Activated naive CD4-positive, alpha-beta T cell treated with anti-CD3 and anti-CD28 coated beads, Interleukin-2, amount 50 U/mL, for 72 hours (primary cell): ENCODE data around the gene HSD17B2. TPM values are rescaled to one million over a fixed set of nuclear protein-coding genes. Genes with fewer than 3 reads are reported as not detected.
A peak's percentile ranks its signal among the peaks of the same experiment; 100 is the strongest.
"Not testable (repeated sequence)": the region's sequence is repeated elsewhere in the genome, so short reads cannot be mapped to it uniquely, and the experiment has no call there.

Experiments used
- ATAC-seq, 2 donors: fragments of 150-1000 bp; cut with Tn5 transposase; 2 replicates each; pipeline ENCODE4 v1.10.0; 2021; ENCODE audit warnings: mild to moderate bottlenecking in 2 of 2, moderate library complexity in 2 of 2
- DNase-seq, 2 donors: peaks; one replicate each; pipeline ENCODE4 v3.0.0; 2021 to 2022; ENCODE audit warnings: low spot score in 2 of 2
- H3K27ac Mint-ChIP-seq, 2 donors: one replicate each; pipeline ENCODE4 v1.8.0; 2022; ENCODE audit warnings: mild to moderate bottlenecking in 2 of 2, mixed read lengths in 2 of 2
- H3K36me3 Mint-ChIP-seq, 2 donors: one replicate each; pipeline ENCODE4 v1.8.0; 2022; ENCODE audit warnings: mixed read lengths in 2 of 2
- H3K9me3 Mint-ChIP-seq, 2 donors: one replicate each; pipeline ENCODE4 v1.8.0; 2022; ENCODE audit warnings: mixed read lengths in 2 of 2
- total RNA-seq, 2 donors: library from RNA; stranded (reverse); gene quantifications; one replicate each; pipeline ENCODE4 v1.2.3, GENCODE V29; 2022

HSD17B2 gene
- total RNA-seq, 2 donors from 2014 or later = not detected

DNA sequence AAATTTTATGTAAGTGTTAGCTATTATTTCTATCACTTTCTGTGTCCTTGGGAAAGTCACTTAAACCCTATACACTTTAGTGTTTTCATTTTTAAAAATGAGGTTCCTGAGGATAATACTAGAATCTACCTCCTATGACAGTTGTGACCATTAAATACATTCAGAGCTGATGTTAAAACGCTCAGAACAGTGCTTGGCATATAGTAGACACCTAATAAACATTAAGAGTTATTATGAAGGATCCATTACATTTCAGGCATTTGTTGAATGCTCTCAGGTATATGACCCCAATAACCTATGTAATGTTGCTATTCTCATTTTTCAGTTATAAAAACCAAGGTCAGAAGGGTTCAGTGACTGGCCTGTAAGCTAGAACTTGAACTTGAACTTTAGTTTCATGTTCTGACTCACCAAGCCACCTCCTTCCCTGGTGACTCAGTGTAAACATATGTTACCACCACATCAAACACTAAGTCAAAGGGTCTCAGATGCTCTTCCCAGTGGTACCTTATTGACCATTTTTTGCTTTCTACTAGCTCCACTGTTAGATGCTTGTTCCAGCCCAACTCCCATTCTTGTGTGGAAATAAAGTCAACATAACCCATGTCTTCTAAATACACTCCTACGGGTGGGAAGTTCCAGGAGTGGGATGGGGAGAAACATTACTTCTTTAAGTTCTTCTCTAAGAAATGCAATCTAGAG lies 47.6 kb downstream of the HSD17B2 start:
- DNase-seq = peak in 1 of 2 donors; percentile 2
- H3K9me3 Mint-ChIP-seq = peaks cover 4 to 18% of the 10 kb centered on the region in 2 donors

DNA sequence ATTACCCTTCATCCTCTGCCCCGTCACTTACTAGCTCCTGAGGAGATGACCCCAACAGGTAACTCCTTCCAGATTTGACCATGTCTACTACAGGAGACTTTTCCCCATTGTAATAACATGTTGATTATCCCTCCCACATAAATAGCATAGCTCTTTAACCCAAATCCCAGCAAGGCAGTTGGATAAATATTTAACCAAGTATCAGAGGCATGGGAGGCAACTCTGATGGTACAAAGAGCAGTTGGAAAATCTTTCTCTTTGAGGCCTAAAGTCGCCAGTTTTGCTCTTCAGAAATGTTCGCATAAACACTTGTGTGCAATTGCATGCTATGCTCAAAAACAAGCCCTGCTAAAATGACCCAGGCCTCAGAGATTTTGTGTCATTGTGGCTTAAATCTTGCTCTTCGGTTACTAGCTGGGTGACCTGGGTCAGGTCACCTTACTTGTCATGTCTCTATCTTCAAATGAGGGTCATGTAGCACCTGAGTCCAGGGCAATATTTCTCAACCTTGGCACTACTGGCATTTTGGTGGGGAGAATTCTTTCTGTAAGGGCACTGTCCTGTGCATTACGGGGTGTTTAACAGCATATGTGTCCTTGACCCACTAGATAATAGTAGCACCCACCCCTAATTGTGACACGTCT lies 48.8 kb downstream of the HSD17B2 start:
- no peak for ATAC-seq
- Mint-ChIP-seq H3K9me3 (peaks cover 0 to 11% of the 10 kb centered on the region in 2 donors), H3K27ac (no peak overlapping the region), H3K36me3 (no peaks in the 10 kb centered on the region)
- no peak for DNase-seq

More for the DNA sequence above, 47.6 kb downstream of the HSD17B2 start:
- Mint-ChIP-seq H3K36me3 (no peaks in the 10 kb centered on the region), H3K27ac (no peak overlapping the region)
- peak; percentile 95 to 100 for ATAC-seq

GRCh38 chr16:82085011-82085779 lies 50.1 kb downstream of the HSD17B2 start:
- Mint-ChIP-seq H3K9me3 (peaks cover 0 to 7% of the 10 kb centered on the region in 2 donors), H3K36me3 (no peaks in the 10 kb centered on the region), H3K27ac (no peak overlapping the region)
- no peak for DNase-seq
- no peak for ATAC-seq

- no peaks in the 10 kb centered on the region for H3K36me3 Mint-ChIP-seq
- DNase-seq (no peak), ATAC-seq (no peak)
These were observed 53.4 kb downstream of the HSD17B2 start for GRCh38 chr16:82088483-82088882.

GRCh38 chr16:82091241-82091640 lies 56.2 kb downstream of the HSD17B2 start:
- ATAC-seq = no peak
- H3K36me3 Mint-ChIP-seq = no peaks in the 10 kb centered on the region
- no peaks in the 10 kb centered on the region for H3K9me3 Mint-ChIP-seq
- H3K27ac Mint-ChIP-seq = no peak overlapping the region
- no peak for DNase-seq

More at GRCh38 chr16:82088483-82088882, 53.4 kb downstream of the HSD17B2 start:
- H3K9me3 Mint-ChIP-seq = no peaks in the 10 kb centered on the region
- no peak overlapping the region for H3K27ac Mint-ChIP-seq

GRCh38 chr16:82092711-82093110 lies 57.7 kb downstream of the HSD17B2 start:
- H3K27ac Mint-ChIP-seq = no peak overlapping the region
- ATAC-seq (no peak), DNase-seq (no peak)
- H3K9me3 Mint-ChIP-seq = no peaks in the 10 kb centered on the region
- H3K36me3 Mint-ChIP-seq = no peaks in the 10 kb centered on the region

DNA sequence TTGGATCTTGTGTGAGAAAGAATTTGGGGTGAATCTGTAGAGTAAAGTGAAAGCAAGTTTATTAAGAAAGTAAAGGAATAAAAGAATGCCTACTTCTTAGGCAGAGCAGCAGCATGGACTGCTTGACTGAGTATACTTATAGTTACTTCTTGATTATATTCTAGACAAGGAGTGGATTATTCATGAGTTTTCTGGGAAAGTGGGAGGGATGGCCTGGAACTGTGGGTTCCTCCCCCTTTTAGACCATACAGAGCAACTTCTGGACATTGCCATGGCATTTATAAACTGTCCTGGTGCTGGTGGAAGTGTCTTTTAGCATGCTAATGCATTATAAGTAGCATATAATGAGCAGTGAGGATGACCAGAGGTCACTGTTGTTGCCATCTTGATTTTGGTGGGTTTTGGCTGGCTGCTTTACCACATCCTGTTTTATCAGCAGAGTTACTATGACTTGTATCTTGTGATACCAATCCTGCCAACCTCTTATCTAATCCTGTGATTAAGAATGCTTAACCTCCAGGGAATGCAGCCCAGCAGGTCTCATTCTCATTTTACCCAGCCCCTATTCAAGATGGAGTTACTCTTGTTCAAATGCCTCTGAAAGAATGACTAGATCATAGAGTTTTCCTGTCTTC lies 58.7 kb downstream of the HSD17B2 start:
- no peak for ATAC-seq
- no peaks in the 10 kb centered on the region for H3K9me3 Mint-ChIP-seq
- H3K36me3 Mint-ChIP-seq = no peaks in the 10 kb centered on the region

GRCh38 chr16:82094942-82095540 lies 60.0 kb downstream of the HSD17B2 start:
- H3K9me3 Mint-ChIP-seq = no peaks in the 10 kb centered on the region
- no peak for DNase-seq
- ATAC-seq = no peak
- no peak overlapping the region for H3K27ac Mint-ChIP-seq
- H3K36me3 Mint-ChIP-seq = no peaks in the 10 kb centered on the region

More for the DNA sequence above, 58.7 kb downstream of the HSD17B2 start:
- no peak overlapping the region for H3K27ac Mint-ChIP-seq
- DNase-seq = no peak

DNA sequence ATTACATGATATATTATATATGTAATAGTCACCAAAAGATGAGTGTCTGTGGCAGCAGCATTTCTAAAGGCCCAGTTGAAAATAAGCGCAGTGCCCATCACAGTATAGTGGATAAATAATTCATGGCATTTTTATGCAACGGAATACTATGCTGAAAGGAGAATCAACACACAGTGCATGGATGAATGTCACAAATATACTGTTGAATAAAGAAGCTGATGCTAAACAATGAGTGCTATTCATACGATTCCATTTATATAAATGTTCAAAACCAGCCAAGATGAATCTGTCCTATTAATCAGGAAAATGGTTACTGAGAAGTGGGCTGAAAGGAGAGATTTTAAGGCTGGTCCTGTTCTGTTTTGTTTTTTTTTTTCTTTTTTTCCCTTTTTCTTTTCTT lies 61.6 kb downstream of the HSD17B2 start:
- Mint-ChIP-seq H3K36me3 (no peaks in the 10 kb centered on the region), H3K9me3 (no peaks in the 10 kb centered on the region), H3K27ac (no peak overlapping the region)
- no peak for ATAC-seq
- DNase-seq = no peak

DNA sequence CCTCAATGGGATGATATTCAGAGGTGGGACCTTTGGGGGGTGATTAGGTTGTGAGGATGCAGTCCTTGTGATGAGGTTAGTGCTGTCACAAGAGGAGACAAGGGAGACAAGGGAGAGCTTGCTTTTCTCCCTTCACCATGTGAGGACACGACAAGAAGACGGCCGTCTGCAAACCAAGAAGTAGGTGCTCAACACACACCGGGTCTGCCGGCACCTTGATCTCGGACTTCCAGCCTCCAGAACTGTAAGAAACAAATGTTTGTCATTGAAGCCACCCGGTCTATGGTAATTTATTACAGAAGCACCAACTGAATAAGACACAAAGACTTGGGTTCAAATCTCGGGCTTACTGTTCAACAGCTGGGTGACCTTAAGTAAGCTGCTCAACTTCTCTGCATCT lies 70.1 kb downstream of the HSD17B2 start:
- Mint-ChIP-seq H3K9me3 (peaks cover 0 to 5% of the 10 kb centered on the region in 2 donors), H3K27ac (no peak overlapping the region), H3K36me3 (no peaks in the 10 kb centered on the region)
- ATAC-seq (no peak), DNase-seq (no peak)

DNA sequence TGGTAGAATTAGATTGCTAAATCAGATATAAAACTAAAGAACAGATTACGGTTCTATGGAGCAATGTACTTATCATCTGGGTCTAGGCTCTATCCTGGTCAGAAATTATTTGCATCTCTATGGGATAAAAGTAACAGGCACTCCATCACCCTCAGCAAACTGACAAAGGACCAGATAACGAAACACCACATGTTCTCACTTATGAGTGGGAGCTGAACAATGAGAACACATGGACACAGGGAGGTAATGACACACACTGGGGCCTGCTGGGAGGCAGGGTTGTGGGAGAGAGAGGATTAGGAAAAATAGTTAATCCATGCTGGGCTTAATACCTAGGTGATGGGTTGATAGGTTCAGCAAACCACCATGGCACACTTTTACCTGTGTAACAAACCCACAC lies 73.0 kb downstream of the HSD17B2 start:
- Mint-ChIP-seq H3K27ac (no peak overlapping the region), H3K36me3 (no peaks in the 10 kb centered on the region), H3K9me3 (peaks cover 0 to 5% of the 10 kb centered on the region in 2 donors)
- ATAC-seq (no peak), DNase-seq (no peak)

DNA sequence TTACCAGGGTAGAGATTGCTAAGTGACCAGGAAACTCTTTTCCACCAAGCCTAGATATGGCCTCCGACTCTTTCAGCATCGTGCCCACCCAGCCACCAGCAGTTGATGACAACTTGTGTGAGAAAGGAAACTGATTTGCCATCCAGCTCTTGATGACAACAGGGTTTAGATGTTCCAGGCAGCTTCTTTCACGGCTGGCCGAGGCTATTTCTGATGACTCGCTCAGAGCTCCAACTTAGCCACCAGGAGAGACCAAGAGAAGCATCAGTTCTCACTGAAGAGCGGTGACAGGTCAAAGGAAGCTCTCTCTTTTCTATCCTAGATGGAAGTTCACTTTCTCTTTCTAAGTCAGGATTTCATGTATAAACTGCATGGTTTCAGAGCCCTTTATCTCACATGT lies 73.7 kb downstream of the HSD17B2 start:
- ATAC-seq (peak in 1 of 2 donors; percentile 33), DNase-seq (no peak)
- H3K36me3 Mint-ChIP-seq = no peaks in the 10 kb centered on the region
- H3K9me3 Mint-ChIP-seq = peaks cover 0 to 5% of the 10 kb centered on the region in 2 donors
- no peak overlapping the region for H3K27ac Mint-ChIP-seq

- H3K36me3 Mint-ChIP-seq, H3K9me3 Mint-ChIP-seq, H3K27ac Mint-ChIP-seq, DNase-seq: not testable (repeated sequence)
- peak; percentile 30 to 64 for ATAC-seq
These were observed 74.2 kb downstream of the HSD17B2 start for GRCh38 chr16:82109266-82109665.

DNA sequence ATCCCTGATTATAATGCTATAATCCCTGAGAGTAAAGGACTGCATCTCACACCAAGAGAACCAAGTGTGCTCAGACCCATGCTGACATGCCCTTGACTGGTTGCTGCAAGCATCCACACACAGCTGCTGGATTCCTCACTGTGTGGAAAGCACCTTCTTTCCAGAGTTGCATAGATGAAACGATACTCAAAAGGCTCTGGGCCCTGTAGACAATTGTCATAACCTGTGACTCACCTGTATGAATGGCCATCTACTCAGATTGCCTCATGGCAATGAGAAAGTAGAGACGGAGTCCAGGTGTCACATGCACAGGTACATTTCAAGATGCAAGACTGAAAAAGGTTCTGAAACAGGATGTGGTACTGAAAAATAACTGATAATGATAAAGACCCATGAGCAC lies 76.9 kb downstream of the HSD17B2 start:
- Mint-ChIP-seq H3K36me3 (no peaks in the 10 kb centered on the region), H3K9me3 (peaks cover 0 to 5% of the 10 kb centered on the region in 2 donors), H3K27ac (no peak overlapping the region)
- DNase-seq (no peak), ATAC-seq (peak; percentile 40 to 49)

DNA sequence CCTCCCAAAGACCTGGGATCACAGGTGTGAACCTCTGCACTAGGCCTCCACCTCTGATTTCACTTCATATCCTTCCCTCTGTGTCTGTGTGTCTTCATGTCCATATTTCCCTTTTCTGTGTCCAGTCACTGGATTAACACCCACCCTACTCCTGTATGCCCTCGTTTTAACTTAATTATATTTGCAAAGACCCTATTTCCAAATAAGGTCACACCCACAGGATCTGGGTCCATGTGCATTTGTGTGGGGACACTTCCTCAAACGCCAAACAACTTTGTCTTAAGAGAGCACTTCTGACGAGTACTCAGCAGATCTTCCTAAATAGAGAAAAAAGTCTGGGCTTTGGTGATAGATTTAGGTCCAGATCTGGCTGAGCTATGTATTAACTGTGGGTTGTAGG lies 78.7 kb downstream of the HSD17B2 start:
- Mint-ChIP-seq H3K9me3 (peaks cover 0 to 5% of the 10 kb centered on the region in 2 donors), H3K36me3 (no peaks in the 10 kb centered on the region), H3K27ac (no peak overlapping the region)
- ATAC-seq (no peak), DNase-seq (no peak)

DNA sequence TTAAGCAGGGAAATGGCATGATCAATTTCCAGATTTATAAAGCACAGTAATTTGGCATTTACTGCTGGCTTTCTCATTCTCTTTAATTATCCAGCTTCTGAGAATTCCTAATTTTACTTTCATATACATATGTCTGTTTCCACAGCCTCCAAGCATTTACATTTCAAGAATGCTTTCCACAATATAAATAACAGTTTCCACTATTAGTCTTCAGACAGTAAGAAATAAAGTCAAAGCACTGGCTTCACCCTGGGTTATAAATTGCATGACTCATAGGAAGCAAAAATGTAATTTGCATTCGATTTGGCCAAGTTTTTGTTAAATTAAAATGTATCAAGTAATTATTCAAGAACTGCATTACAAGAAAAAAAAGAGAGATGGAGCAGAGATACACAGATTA lies 81.5 kb downstream of the HSD17B2 start:
- ATAC-seq = no peak
- no peaks in the 10 kb centered on the region for H3K9me3 Mint-ChIP-seq

More for the DNA sequence above, 81.5 kb downstream of the HSD17B2 start:
- no peak for DNase-seq
- Mint-ChIP-seq H3K27ac (no peak overlapping the region), H3K36me3 (no peaks in the 10 kb centered on the region)
